ENCODE measurements around the gene TRIM29.
"Not testable (repeated sequence)": the region's sequence is repeated elsewhere in the genome, so short reads cannot be mapped to it uniquely, and the experiment has no call there.

TRIM29 gene, protein sequence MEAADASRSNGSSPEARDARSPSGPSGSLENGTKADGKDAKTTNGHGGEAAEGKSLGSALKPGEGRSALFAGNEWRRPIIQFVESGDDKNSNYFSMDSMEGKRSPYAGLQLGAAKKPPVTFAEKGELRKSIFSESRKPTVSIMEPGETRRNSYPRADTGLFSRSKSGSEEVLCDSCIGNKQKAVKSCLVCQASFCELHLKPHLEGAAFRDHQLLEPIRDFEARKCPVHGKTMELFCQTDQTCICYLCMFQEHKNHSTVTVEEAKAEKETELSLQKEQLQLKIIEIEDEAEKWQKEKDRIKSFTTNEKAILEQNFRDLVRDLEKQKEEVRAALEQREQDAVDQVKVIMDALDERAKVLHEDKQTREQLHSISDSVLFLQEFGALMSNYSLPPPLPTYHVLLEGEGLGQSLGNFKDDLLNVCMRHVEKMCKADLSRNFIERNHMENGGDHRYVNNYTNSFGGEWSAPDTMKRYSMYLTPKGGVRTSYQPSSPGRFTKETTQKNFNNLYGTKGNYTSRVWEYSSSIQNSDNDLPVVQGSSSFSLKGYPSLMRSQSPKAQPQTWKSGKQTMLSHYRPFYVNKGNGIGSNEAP

DNA sequence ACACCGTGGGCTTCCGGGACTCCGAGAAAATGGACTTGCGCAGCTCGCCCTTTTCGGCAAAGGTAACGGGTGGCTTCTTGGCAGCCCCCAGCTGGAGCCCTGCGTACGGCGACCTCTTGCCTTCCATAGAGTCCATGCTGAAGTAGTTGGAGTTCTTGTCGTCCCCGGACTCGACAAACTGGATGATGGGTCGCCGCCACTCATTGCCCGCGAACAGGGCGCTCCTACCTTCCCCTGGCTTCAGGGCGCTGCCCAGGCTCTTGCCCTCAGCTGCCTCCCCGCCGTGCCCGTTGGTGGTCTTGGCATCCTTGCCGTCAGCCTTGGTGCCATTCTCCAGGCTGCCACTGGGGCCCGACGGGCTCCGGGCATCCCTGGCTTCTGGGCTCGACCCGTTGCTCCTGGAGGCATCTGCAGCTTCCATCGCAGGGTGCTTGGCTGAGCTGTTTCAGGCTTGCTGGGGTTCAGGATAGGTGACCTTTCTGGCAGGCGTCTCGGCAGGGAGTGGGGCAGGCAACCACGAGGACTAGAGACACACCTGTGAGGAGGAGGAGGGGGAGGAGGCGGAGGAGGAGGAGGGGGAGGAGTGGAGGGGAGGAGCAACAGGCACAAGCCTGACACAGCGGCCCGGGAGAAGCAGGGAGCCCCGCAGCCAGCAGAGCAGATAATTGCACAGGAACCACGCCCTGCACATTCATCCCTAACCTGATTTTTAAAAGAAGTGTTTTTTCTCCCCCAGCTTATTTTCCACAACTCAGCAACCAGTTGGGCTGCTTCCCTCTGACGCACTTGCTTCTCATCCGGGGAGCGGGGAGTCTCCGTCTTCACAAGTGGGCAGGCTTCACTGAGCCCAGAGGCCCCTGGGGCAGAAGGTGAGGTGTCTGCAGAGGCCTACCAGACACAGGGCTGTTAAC lies at the start of gene TRIM29:
TRIM29 (minus strand) TSS at position 503 of the 911 bp plus-strand sequence; CDS start at position 421, 82 bp downstream.
- no peak for DNase-seq

DNA sequence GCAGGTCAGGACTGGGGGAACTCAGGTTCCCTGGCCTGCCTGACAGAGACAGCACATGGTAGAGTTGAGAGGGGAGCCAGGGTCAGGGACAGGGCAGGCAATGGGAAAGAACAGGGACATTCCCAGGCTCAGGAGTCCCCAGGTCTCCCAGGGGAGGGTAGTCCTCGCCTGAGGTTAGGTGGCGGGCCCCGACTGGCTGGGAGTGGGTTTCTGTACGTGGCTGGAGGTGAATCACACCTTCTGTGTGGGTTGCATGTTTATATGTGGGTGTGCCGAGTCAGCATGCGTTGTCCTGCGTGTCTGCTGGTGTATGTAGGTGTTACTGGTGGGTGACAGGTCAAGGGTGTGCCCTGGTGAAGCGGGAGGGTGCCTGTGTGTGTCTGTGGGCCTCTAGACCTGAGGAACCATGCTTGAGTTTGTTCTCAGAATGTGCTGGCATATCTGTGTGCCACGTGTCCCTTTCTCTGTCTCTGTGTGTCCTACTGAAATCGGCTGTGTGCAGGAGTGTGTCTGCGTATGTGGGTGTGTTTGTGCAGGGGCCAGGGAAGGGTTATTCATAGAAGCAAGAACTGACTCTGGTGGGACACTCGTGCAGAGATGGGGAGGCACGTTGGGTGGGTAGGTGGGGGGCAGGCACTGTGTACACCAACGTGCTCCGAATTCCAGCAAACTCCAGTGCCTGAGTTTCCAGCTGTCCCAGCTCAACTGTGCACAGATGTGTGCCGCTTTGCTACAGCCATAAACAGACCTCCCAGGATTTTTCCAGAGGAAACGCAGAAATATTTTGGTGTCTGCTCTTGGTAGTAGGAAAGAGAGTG lies 49.1 kb upstream of the TRIM29 start:
- DNase-seq, result no peak

DNA sequence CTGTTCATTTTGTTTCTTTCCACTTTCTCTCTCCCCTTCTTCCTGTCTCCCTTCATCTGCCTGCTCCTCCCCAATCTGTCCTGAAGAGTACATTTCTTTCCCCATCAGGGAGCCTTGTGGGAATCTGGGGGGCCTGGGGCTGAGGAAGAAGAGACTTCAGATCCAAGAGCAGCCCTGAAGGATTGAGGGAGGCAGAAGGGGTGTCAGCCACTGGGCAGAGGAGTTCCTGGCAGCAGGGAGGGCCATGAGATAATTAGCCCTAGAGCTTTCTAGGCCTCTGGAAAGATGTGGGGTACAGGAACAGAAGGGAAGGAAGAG lies 48.5 kb upstream of the TRIM29 start:
- no peak for DNase-seq

DNA sequence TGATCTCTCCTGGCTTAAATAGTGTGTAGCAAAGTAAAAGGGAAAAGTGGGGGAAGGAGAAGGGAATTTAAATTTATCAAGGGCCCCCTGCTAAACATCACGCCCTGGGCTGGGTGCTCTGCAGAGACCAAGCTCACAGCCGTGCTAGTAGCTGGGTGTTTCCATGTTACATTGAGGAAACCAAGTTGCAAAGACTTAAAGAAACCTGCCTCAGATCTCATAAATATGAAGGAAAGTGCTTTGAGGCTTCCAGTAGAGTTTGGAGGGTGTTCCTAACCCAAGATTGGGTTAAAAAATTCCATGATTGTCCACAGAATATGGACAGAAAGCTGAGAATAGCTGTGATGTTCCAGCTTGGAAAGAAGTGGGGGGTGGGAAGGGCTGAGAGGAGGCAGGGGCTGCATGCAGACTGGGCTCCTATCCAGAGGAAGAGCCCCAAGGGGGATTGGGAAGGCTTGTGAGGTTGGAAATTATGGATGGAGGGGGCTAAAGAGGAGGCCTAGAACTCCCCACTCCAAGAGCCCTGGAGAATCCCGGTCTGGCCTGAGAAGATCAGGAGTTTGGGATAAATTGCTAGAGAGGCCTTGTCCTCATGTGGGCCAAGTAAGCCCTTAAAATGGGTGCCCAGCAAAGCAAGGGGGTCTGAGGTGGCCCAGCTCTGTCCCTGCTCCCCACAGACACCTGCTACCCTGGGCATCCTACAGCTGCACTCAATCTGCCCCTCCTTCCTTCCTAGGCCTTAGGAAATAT lies 48.0 kb upstream of the TRIM29 start:
- DNase-seq, result no peak

DNA sequence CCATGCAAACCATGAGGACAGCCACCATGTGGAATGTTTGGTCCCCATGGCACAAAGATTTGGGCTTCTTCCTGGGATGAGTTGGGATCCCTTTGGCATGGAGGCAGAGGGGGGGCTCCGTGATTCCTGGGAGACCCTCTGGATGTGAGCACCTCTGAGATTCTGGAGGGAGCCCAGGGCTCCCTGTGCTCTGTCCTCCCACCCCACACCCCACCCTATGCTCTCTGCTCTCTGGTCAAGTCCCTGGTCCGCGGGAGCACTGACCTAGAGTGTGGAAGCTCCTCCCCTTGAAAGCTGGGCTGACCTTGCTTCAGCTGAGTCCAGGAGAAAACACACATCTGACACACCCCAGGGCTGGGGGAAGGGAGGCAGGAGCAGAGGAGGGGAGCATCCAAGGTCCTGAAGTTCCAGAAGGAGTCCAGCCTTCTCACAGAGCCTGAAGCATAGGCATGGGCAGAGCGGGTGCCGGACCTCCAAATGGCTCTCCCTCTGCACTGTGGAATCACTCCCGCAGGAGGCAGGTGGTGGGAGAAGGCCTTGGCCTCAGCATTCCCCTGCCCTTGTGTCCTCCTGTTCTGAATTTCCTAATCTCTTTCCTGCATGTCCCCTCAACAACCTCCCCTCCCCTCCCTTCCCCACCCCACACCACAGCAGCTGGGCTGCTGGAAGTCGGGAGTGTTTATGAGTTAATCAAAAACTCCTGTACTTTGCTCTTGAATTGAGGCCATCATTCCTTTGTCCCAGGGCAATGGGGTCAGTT lies 47.2 kb upstream of the TRIM29 start:
- DNase-seq, result no peak

DNA sequence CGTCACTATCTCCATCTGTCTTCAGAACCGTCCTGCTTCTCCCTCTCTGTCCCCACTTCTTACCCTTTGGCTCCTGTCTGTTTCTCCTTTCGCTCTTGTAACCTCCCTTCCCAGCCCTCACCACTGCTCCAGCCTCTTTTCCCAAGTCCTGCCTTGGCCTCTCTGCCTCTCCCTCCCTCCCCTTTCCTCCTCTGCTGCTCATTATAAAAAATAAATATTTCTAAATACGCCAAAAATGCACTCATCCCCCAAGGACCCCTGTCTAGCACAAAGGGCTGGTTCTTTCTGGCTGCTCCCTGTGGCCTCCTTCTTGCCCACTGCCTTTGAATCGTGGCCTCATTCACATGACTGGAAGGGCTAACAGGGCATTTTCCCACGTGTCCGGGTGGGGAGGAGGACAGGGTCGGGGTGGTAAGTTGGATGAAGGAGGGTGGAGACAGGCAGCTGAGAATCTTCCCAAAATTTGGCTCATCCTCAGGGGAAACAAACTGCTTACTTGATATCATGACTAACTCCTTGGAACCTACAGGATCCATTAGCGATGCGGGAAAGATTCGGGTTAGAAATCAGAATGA lies 46.5 kb upstream of the TRIM29 start:
- DNase-seq, result no peak

DNA sequence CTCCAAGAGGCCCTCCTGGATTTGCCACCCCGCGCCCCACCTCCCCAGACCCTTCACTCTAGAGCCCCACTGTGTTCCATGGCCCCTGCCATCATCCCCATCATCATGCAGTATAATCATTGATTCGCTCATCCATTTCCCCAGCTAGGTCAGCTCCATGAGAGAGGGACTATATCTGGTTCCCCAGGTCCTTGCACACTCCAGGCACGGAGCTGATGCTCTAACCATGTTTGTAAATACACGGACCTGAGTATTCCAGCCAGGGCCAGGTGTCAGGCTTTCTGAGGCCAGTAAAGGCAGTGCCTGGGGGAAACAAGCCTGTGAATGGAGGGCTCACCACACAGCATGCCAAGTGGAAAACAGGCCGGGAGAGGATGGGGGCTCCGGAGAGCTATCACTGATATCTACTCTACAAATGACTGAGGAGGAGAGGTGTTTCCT lies 45.8 kb upstream of the TRIM29 start:
- no peak for DNase-seq

DNA sequence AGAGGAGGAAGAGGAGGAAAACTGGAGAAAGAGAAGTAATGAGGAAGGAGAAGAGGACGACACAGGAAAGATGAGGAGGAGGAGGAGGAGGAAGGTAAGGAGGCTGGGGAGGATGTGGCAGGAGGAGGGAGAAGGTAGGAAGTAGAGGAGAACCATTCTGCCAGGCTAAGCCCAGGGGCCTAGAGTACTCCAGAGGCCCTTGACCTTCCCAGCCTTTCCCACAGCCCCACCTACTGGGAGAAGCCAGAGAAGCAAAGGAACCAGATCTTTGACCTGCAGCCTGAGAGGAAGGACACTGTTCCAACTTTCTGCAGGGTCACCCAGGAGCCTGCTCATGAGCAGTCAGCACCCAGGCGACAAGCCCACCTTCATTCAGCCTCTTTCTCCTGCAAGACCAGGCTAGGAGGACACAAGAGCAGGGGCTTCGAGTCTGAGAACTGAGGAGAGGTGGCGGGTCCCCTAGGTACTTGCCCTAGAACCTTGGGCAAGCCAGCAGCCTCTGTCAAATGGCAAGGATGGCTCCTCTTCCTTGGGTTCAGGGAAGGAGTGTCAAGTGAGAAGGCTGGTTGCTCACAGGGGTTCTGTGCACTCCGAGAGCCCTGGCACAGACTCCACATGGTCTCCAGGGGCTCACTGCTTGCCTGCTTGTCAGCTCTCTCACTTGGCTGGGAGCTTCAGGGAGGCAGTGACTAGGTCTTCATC lies 45.0 kb upstream of the TRIM29 start:
- DNase-seq, result no peak

DNA sequence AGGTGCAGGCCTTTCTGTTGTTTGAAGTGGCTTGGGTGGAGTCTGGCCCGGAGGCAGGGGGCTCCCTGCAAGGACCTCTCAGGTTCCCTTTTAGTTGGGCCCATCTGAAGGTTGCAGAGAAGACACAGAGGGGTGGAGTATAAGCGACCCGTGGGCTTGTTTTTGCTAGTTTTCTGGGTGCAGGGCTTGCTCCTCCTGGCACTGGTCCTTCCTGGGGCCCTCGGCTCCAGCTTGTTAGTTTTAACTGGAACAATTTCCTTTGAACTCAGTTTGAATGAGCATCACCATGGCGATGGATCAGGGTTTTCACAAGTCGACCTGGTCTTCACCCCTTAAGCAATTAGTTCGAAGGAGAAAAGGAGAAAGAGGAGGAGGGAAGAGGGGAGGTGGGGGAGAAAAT lies 44.5 kb upstream of the TRIM29 start:
- DNase-seq, result no peak

DNA sequence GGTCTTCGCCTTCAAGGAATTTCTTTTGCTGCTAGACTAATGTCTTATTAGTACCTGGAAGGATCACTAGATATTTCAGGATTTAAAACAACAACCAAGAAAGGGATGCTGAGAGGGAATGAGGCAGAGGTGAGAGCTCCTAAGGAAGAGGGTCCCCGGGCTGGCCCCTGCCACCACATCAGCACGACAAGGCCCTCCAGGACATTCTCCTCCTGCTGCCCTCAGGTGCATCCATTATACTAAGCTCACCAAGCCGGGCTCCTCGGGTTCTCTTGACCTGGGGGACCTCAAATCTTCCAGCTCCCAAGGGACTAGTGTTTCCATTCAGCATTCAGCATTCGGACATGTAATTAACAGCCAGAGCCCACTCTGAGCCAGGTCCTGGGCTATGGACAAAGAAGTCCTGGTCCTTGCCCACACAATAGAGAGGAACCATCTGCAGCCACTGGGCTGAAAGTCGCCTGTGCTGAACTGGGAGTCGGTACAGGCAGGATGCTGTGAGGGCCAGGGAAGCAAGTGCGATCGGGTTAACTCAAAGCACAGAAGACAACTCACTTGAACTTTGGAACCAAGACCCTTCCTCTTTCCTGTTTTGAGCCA lies 43.6 kb upstream of the TRIM29 start:
- DNase-seq, result no peak

DNA sequence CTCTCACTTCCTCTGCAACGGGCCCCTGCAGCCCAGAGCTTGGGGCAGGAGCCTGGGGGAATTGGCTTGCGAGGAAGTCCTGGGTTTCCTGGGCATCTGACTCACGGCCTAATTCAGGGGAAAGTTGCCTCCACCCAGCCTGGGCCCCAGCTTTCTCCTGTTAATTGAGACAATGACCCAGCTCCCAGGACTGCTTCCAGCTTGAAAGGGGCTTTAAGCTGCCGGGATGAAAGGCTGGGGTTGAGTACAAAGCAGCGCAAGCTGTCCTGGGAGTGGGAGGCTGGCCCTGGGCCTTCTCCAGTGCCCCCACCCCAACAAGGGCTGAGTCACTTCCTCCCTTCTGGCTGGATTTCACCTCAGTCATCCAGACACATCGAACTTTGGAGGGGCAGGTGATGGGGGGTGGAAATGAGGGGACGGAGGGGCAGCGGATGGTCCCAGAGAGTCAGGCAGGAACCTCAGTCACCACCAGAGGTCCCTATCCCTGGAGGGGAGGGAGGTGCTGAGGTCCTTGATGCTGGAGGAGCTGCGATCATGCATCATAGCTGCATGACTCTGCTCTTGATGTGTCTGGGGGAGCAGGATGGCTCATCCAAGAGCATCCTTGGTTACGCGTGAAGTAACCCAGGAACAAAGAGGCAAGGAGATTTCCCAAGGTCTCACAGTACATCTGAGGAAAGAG lies 42.8 kb upstream of the TRIM29 start:
- DNase-seq, result no peak

DNA sequence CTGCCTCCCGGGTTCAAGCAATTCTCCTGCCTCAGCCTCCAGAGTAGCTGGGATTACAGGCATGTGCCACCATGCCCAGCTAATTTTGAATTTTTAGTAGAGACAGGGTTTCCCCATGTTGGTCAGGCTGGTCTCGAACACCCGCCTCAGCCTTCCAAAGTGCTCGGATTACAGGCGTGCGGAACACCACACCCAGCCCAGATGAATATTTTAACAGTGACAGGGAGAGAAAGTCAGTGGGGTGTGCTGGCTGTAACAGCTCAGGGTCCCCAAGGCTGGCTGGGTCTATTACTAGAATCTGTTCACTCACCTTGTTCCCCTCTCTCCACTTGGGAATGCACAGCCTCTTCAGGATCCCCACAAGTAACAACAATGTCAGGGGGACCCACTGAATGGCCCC lies 42.1 kb upstream of the TRIM29 start:
- DNase-seq, result not testable (repeated sequence)

DNA sequence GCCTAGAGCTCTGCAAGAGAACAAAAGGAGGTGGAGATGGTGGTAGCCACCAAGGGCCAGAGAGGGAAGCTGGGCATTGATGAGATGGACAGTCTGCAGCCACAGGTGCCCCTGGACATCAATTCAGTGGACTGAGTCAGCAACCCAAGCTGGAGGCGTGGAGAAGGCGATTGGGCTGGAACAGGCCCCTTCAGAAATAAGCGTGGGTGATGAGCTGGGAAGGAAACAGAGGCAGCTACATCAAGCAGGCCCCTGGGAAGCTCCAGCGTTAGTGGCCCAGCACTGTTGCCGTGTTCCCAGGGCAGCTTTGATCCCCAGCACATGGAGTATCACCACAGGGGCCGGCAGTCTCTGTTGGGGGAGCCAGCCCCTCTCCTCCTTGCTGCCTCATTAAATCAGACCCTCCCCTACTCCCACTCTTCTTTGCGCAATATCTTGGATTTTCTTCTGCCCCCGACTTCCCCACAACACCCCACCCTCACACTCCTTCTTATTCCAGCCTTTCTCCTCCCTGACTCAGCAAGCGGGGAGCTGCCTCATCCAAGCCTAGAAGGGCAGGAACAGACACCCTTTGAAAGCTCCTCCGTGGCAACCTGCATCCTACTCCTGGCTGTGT lies 41.3 kb upstream of the TRIM29 start:
- DNase-seq, result no peak

DNA sequence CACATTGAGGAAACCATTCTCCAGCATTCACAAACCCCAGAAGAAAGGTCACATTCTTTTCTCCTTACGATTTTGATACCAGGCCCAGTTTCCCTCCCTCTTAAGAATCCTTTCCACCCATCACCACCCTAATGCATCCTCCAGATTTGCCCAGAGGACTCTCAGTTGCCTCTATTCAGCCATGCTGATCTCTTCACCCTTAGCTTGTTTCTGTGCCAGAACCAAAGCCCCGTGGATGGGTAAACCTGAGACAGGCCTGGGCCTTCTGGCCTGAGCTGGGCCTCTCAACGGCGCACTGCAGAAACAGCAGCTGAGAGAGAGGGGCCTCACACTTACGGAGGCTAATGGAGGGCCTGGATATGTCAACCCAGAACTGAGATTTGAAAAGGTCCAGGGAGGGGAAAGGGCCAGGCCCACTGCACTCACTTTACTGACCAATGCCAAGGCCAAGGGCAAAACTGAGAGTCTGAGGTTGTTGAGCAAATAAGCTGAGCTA lies 40.7 kb upstream of the TRIM29 start:
- DNase-seq, result no peak

DNA sequence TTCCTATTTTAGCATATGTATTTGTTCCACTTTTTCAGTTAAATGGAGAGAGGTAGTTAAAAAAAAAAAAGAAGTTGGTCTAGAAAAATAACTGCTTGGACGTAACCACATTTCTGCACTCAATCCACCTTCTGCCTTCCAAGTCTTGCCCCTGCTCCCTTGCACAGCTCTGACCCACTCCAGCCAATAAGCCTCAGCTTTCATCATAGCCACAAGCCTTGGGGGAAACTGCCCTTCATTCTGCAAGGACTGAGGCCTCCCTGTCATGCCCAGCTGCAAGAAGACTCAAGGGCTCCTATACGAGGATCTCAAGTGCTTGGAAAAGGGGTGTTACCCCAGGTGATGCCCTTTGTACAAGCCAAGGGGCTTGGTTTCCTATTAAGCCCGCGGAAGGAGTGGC lies 37.0 kb upstream of the TRIM29 start:
- no peak for DNase-seq

DNA sequence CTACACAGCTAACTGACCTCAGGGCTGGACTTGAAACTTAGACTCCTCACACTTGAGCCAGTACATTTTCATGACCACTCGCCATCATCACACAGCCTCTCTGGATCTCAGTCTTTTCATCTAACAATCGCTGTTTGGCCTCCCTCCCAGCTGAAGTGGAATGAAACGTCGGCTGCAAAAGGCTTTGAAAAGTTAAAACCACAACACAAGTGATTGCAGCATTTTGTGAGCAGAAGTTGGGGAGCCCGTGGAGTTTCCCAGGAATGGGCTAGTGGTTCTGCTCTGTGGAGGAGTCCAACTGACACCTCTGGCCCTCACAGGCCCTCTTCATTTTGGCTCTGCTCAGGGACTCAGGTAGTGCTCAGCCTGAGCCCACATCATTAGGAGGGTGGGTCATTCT lies 35.9 kb upstream of the TRIM29 start:
- no peak for DNase-seq

DNA sequence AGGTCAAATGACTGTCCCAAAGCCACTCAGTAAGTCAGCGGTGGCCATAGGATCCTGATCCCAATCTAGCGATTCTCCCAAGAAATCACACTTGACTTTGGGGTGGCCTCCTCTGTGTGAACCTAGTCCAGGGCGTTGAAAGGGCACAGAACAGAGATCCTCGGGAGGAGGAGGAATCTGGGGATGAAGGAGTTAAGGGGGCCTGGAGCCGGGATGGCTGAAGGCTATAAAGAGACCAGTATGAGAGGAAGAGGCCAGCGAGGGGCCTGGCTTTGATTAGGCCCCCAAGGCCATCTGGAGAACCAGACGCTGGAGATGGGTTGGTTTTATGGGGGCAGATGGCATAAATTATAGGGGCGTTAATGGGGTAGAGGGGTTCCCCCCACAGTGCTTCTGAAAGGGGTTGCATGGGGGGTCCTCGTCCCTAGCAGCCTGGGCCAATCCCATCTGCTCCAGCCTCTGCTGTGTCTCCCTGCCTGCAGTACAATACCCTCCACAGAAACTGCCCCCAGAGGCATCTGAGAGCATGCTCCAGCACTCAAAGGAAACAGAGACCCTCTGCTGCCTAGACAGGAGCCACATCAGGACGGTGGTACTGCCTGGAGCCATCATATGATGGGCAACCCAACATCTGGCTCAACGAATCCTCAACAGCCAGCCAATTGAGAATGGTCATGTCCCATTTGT lies 35.2 kb upstream of the TRIM29 start:
- DNase-seq, result no peak
